Measurements from ENCODE around the gene ANO6.

The ANO6 gene

DNA sequence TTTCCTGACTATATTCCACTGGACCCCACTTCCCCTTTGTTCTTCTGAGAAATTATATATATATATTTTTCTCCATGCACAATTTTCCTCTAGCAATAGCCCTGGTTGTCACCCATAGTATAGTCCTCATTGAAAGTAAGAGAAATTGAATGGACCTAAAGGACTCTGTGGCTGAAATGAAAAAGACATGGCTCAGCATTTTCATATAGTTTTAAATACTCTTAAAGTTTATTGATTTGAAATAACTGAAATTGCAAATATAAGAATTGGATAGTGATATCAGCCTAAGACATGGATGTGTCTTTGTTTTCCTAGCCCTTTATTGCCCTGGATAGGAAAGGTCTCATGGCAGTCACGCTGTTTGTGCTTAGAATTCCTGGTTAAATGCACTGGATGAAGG is 113.8 kb downstream of the ANO6 start:
- Histone ChIP-seq H3K4me3 (replicated peaks; ENCODE audit: low read depth, low read length) (no peak overlapping the region), H3K36me3 (ENCODE audit: control insufficient read depth, insufficient read depth, low read length) (no peaks in the 10 kb centered on the region), H3K27me3 (replicated peaks; ENCODE audit: control insufficient read depth, insufficient read depth, low read length) (no peaks in the 10 kb centered on the region)
- TF ChIP-seq CTCF (IDR thresholded peaks at IDR 0.05; ENCODE audit: insufficient read depth, low read length, poor library complexity, severe bottlenecking), result no peak
- DNase-seq (ENCODE audit: extremely low read depth, insufficient read length), result no peak

DNA sequence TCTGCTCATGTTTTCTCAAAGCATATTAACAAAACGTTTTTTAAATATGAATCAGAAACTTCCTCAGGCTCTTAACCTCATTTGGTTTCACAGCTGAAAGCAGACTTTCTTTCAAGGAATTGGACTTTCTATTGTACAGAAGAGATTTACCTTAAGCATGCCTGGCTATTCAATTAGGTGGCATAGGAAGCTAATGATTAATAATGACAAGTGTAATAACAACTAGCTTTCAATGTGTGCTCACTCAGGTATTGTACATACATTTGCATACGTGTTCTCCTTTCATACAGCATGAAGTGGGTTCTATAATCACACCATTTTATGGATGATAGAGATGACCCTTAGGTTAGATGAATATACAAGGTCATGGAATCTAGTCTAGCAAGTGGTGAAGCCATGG is 115.7 kb downstream of the ANO6 start:
- H3K4me3 ChIP-seq (replicated peaks; ENCODE audit: low read depth, low read length), result no peak overlapping the region
- H3K36me3 ChIP-seq (ENCODE audit: control insufficient read depth, insufficient read depth, low read length), result no peaks in the 10 kb centered on the region
- no peak for TF ChIP-seq CTCF (IDR thresholded peaks at IDR 0.05; ENCODE audit: insufficient read depth, low read length, poor library complexity, severe bottlenecking)
- H3K27me3 ChIP-seq (replicated peaks; ENCODE audit: control insufficient read depth, insufficient read depth, low read length), result no peaks in the 10 kb centered on the region
- no peak for DNase-seq (ENCODE audit: extremely low read depth, insufficient read length)

- TF ChIP-seq CTCF (IDR thresholded peaks at IDR 0.05; ENCODE audit: insufficient read depth, low read length, poor library complexity, severe bottlenecking), result no peak
- Histone ChIP-seq H3K36me3 (ENCODE audit: control insufficient read depth, insufficient read depth, low read length) (no peaks in the 10 kb centered on the region), H3K4me3 (replicated peaks; ENCODE audit: low read depth, low read length) (no peak overlapping the region), H3K27me3 (replicated peaks; ENCODE audit: control insufficient read depth, insufficient read depth, low read length) (no peaks in the 10 kb centered on the region)
- DNase-seq (ENCODE audit: extremely low read depth, insufficient read length), result no peak
Observed at GRCh38 chr12:45334396-45334795, 118.5 kb downstream of the ANO6 start.

GRCh38 chr12:45336331-45336730 is 120.4 kb downstream of the ANO6 start:
- no peak for DNase-seq (ENCODE audit: extremely low read depth, insufficient read length)
- TF ChIP-seq CTCF (IDR thresholded peaks at IDR 0.05; ENCODE audit: insufficient read depth, low read length, poor library complexity, severe bottlenecking), result no peak
- H3K27me3 ChIP-seq (replicated peaks; ENCODE audit: control insufficient read depth, insufficient read depth, low read length), result no peaks in the 10 kb centered on the region
- H3K36me3 ChIP-seq (ENCODE audit: control insufficient read depth, insufficient read depth, low read length), result no peaks in the 10 kb centered on the region
- no peak overlapping the region for H3K4me3 ChIP-seq (replicated peaks; ENCODE audit: low read depth, low read length)

DNA sequence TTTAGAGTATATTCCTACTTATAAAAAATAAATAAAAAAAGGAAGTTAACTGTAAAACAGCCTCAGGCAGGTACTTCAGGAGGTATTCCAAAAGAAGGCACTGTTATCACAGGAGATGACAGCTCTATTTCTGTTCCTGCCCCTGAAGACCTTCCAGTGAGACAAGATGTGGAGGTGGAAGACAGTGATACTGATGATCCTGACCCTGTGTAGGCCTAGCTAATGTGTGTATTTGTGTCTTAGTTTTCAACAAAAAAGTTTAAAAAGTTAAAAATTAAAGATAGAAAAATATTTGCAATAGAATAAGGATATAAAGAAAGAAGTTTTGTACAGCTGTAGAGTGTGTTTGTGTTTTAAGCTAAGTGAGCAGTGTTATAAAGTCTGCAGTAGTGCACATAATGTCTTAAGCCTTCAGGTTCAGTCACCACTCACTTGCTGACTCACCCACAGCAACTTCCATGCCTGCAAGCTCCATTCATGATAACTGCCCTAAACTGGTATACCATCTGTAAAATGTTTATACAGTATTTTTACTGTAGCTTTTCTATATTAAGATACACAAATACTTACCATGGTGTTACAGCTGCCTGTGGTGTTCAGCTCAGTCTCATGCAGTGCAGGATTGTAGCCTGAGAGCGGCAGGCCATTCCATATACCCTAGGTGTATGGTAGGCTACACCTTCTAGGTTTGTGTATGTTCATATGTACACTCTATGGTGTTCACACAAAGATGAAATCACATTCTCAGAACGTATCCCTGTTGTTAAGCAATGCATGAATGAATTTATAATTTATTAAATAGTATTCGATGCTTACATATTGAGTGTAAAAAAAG is 121.1 kb downstream of the ANO6 start:
- Histone ChIP-seq H3K27me3 (replicated peaks; ENCODE audit: control insufficient read depth, insufficient read depth, low read length) (no peaks in the 10 kb centered on the region), H3K4me3 (replicated peaks; ENCODE audit: low read depth, low read length) (no peak overlapping the region), H3K36me3 (ENCODE audit: control insufficient read depth, insufficient read depth, low read length) (no peaks in the 10 kb centered on the region)
- DNase-seq (ENCODE audit: extremely low read depth, insufficient read length), result no peak
- no peak for TF ChIP-seq CTCF (IDR thresholded peaks at IDR 0.05; ENCODE audit: insufficient read depth, low read length, poor library complexity, severe bottlenecking)
